Transverse colon (tissue), 4 donors: ENCODE results near the gene AMBP.

ENCODE experiments used
- CTCF ChIP-seq, 5 experiments: fragments of 200-600 bp in 3 of 5; fragments of 450-650 bp in 2 of 5; sonication (generic) in 3 of 5; IDR thresholded peaks; 1 replicate in 2 of 5; 2 replicates in 3 of 5; pipeline ENCODE4 v1.5.1; 2016 to 2017; ENCODE audit warnings: antibody characterized with exemption in 5 of 5, inconsistent platforms in 3 of 5, mild to moderate bottlenecking in 2 of 5, moderate library complexity in 1 of 5
- EP300 ChIP-seq: sonication (generic); formaldehyde crosslinking; IDR thresholded peaks from one replicate; pipeline ENCODE4 v1.6.1; 2017; ENCODE audit warnings: antibody characterized with exemption, low read depth
- POLR2A ChIP-seq: fragments of 450-650 bp; IDR thresholded peaks from one replicate; pipeline ENCODE4 v1.6.1; 2016; ENCODE audit warnings: antibody characterized with exemption, mild to moderate bottlenecking, moderate library complexity
- POLR2AphosphoS5 ChIP-seq, 3 donors: sonication (generic); formaldehyde crosslinking; IDR thresholded peaks; one replicate each; pipeline ENCODE4 v1.6.1; 2016; ENCODE audit warnings: antibody characterized with exemption in 3 of 3

DNA sequence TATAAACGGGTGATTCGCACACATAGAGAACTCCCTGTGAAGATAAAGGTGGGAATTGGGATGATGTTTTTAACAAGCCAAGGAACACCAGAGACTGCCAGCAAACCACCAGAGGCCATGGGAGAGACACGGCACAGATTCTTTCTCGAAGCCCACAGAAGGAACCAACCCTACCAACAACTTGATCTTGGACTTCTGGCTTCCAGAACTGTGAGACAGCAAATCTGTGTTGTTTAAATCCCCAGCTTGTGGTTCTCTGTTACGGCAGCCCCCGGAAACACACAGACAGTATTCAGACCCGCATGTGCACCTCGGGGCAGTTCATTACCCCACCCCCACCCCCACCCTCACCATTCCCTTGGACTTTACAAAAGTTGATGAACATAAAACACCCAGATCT, 12.8 kb downstream of the AMBP start:
- TF ChIP-seq CTCF (IDR thresholded peaks at IDR 0.05) (no peak), POLR2A (no peak), POLR2AphosphoS5 (IDR thresholded peaks at IDR 0.05) (no peak), EP300 (no peak)
